DOHH2 (cell line): ENCODE results near the gene XPNPEP3.

ENCODE experiments used
- H3F3A ChIP-seq: fragments of 200-600 bp; sonication (generic), shearing (Covaris generic); 2 replicates; pipeline ENCODE4 v1.6.0; 2016; ENCODE audit warnings: antibody characterized with exemption, mild to moderate bottlenecking; ENCODE audit not compliant: control insufficient read depth, insufficient read depth
- H3K27ac ChIP-seq: fragments of 200-600 bp; sonication (generic); 2 replicates; pipeline ENCODE4 v1.5.1; 2014; ENCODE audit warnings: low read depth, mild to moderate bottlenecking, low read length, moderate library complexity
- H3K27me3 ChIP-seq: fragments of 200-600 bp; sonication (generic); 2 replicates; pipeline ENCODE4 v1.6.1; 2014; ENCODE audit warnings: mild to moderate bottlenecking, low read length, mixed read lengths; ENCODE audit not compliant: control insufficient read depth
- H3K36me3 ChIP-seq: fragments of 200-600 bp; sonication (generic); 2 replicates; pipeline ENCODE4 v1.6.1; 2014; ENCODE audit warnings: mild to moderate bottlenecking, low read length, moderate library complexity, mixed read lengths; ENCODE audit not compliant: control insufficient read depth
- H3K4me1 ChIP-seq: fragments of 200-600 bp; sonication (generic); 2 replicates; pipeline ENCODE4 v1.6.1; 2014; ENCODE audit warnings: mild to moderate bottlenecking, low read length, mixed read lengths; ENCODE audit not compliant: control insufficient read depth
- H3K4me2 ChIP-seq: fragments of 200-600 bp; sonication (generic); 2 replicates; pipeline ENCODE4 v1.6.0; 2014; ENCODE audit warnings: mild to moderate bottlenecking, low read length, moderate library complexity
- H3K4me3 ChIP-seq: fragments of 200-600 bp; sonication (generic); 2 replicates; pipeline ENCODE4 v1.5.1; 2014; ENCODE audit warnings: mild to moderate bottlenecking, low read length, mixed read lengths
- H3K79me2 ChIP-seq: fragments of 200-600 bp; sonication (generic); 2 replicates; pipeline ENCODE4 v1.6.1; 2014; ENCODE audit warnings: mild to moderate bottlenecking, low read length, mixed read lengths; ENCODE audit not compliant: control insufficient read depth
- H3K9me2 ChIP-seq: fragments of 200-600 bp; sonication (generic); replicated peaks from 2 replicates; pipeline ENCODE4 v1.6.1; 2014; ENCODE audit warnings: mild to moderate bottlenecking, low read length, mixed read lengths; ENCODE audit not compliant: control insufficient read depth
- H3K9me3 ChIP-seq: fragments of 200-600 bp; sonication (generic); 2 replicates; pipeline ENCODE4 v1.6.1; 2014; ENCODE audit warnings: antibody characterized with exemption, low read length, mixed read lengths; ENCODE audit not compliant: control insufficient read depth, insufficient read depth
- H4K20me1 ChIP-seq: fragments of 200-600 bp; sonication (generic); 2 replicates; pipeline ENCODE4 v1.6.0; 2014; ENCODE audit warnings: low read depth, mild to moderate bottlenecking, antibody characterized with exemption, low read length, moderate library complexity; ENCODE audit not compliant: control insufficient read depth, insufficient read depth
- CTCF ChIP-seq: fragments of 200-600 bp; sonication (generic); IDR thresholded peaks from one replicate; pipeline ENCODE4 v1.5.1; 2014; ENCODE audit warnings: antibody characterized with exemption, mild to moderate bottlenecking, low read depth, low read length; ENCODE audit not compliant: poor library complexity, severe bottlenecking
- EZH2phosphoT487 ChIP-seq: fragments of 200-600 bp; sonication (generic); IDR thresholded peaks from 2 replicates; pipeline ENCODE4 v1.6.1; 2017; ENCODE audit warnings: borderline replicate concordance, mild to moderate bottlenecking, antibody characterized with exemption, low read length, moderate library complexity, mixed read lengths

XPNPEP3 gene

GRCh38 chr22:40975366-40975765 lies 118.4 kb downstream of the XPNPEP3 start:
- H3F3A ChIP-seq: peaks cover 14% of the 10 kb centered on the region
- H3K4me2 ChIP-seq: no peak overlapping the region
- H4K20me1 ChIP-seq: no peaks in the 10 kb centered on the region
- no peaks in the 10 kb centered on the region for H3K4me1 ChIP-seq
- H3K79me2 ChIP-seq: no peaks in the 10 kb centered on the region
- H3K27ac ChIP-seq: no peak overlapping the region
- TF ChIP-seq CTCF (no peak), EZH2phosphoT487 (no peak)
- H3K9me3 ChIP-seq: no peaks in the 10 kb centered on the region
- no peaks in the 10 kb centered on the region for H3K27me3 ChIP-seq
- H3K4me3 ChIP-seq: no peak overlapping the region
- no peaks in the 10 kb centered on the region for H3K9me2 ChIP-seq
- H3K36me3 ChIP-seq: peaks cover 20% of the 10 kb centered on the region

- peaks cover 10% of the 10 kb centered on the region for H3F3A ChIP-seq
- no peaks in the 10 kb centered on the region for H3K9me3 ChIP-seq
- H3K27ac ChIP-seq: no peak overlapping the region
- no peaks in the 10 kb centered on the region for H3K27me3 ChIP-seq
- no peaks in the 10 kb centered on the region for H3K4me1 ChIP-seq
- no peak overlapping the region for H3K4me3 ChIP-seq
- H3K9me2 ChIP-seq: no peaks in the 10 kb centered on the region
- no peaks in the 10 kb centered on the region for H4K20me1 ChIP-seq
- H3K36me3 ChIP-seq: peaks cover 8% of the 10 kb centered on the region
- TF ChIP-seq CTCF: no peak
- no peak for TF ChIP-seq EZH2phosphoT487
- H3K4me2 ChIP-seq: no peak overlapping the region
- H3K79me2 ChIP-seq: no peaks in the 10 kb centered on the region
Observed at GRCh38 chr22:40976866-40977700, 120.1 kb downstream of the XPNPEP3 start.

- peaks cover 19% of the 10 kb centered on the region for H3K4me1 ChIP-seq
- H3K4me3 ChIP-seq: no peak overlapping the region
- H3K36me3 ChIP-seq: no peaks in the 10 kb centered on the region
- H4K20me1 ChIP-seq: no peaks in the 10 kb centered on the region
- H3K27ac ChIP-seq: no peak overlapping the region
- no peaks in the 10 kb centered on the region for H3K9me3 ChIP-seq
- H3K4me2 ChIP-seq: no peak overlapping the region
- no peaks in the 10 kb centered on the region for H3K79me2 ChIP-seq
- no peak for TF ChIP-seq EZH2phosphoT487
- no peak for TF ChIP-seq CTCF
- no peaks in the 10 kb centered on the region for H3K27me3 ChIP-seq
- peaks cover 7% of the 10 kb centered on the region for H3F3A ChIP-seq
- H3K9me2 ChIP-seq: no peaks in the 10 kb centered on the region
Observed at GRCh38 chr22:40979198-40979597, 122.2 kb downstream of the XPNPEP3 start.
